Sigmoid colon (tissue), 7 donors: ENCODE data around the gene ADCK1. TPM values are rescaled to one million over a fixed set of nuclear protein-coding genes. Genes with fewer than 3 reads are reported as not detected.
A peak's percentile ranks its signal among the peaks of the same experiment; 100 is the strongest.
"Not testable (repeated sequence)": the region's sequence is repeated elsewhere in the genome, so short reads cannot be mapped to it uniquely, and the experiment has no call there.

ENCODE experiments used
- DNase-seq: peaks from one replicate; pipeline ENCODE4 v3.0.0-alpha.2; 2019
- H3K27ac ChIP-seq, 4 donors: fragments of 200-600 bp; sonication (generic); one replicate each; pipeline ENCODE4 v1.5.1; 2016 to 2019; ENCODE audit warnings: mild to moderate bottlenecking in 1 of 4
- H3K27me3 ChIP-seq, 3 donors: fragments of 200-600 bp; sonication (generic); one replicate each; pipeline ENCODE4 v1.5.1; 2019; ENCODE audit warnings: mild to moderate bottlenecking in 1 of 3
- H3K36me3 ChIP-seq, 4 donors: fragments of 200-600 bp; sonication (generic); one replicate each; pipeline ENCODE4 v1.5.1; 2016 to 2019
- H3K4me1 ChIP-seq, 4 donors: fragments of 200-600 bp; sonication (generic); one replicate each; pipeline ENCODE4 v1.5.1; 2017 to 2019
- H3K4me3 ChIP-seq, 4 donors: fragments of 200-600 bp; sonication (generic); one replicate each; pipeline ENCODE4 v1.5.1; 2017 to 2019; ENCODE audit warnings: mild to moderate bottlenecking in 2 of 4, moderate library complexity in 1 of 4
- H3K9me3 ChIP-seq, 4 donors: fragments of 200-600 bp in 3 of 4; sonication (generic) in 3 of 4; one replicate each; pipeline versions ENCODE4 v1.5.1 to v1.6.1; 2013 to 2019
- CTCF ChIP-seq, 4 experiments: fragments of 450-650 bp in 3 of 4; fragments of 200-600 bp in 1 of 4; IDR thresholded peaks; one replicate each; pipeline ENCODE4 v1.5.1; 2016 to 2019; ENCODE audit warnings: antibody characterized with exemption in 4 of 4, mild to moderate bottlenecking in 3 of 4, moderate library complexity in 2 of 4
- EP300 ChIP-seq, 4 donors: sonication (generic); formaldehyde crosslinking; IDR thresholded peaks; one replicate each; pipeline ENCODE4 v1.6.1; 2017; ENCODE audit warnings: antibody characterized with exemption in 4 of 4
- POLR2A ChIP-seq, 2 donors: fragments of 450-650 bp; IDR thresholded peaks; one replicate each; pipeline ENCODE4 v1.6.1; 2016; ENCODE audit warnings: antibody characterized with exemption in 2 of 2, mild to moderate bottlenecking in 2 of 2, moderate library complexity in 2 of 2
- POLR2AphosphoS5 ChIP-seq, 4 donors: sonication (generic); formaldehyde crosslinking; IDR thresholded peaks; one replicate each; pipeline ENCODE4 v1.6.1; 2017; ENCODE audit warnings: antibody characterized with exemption in 4 of 4
- WGBS, 2 donors: extraction: QIAGEN DNeasy Blood & Tissue Kit; methylation state at CpG; one replicate each; pipeline ENCODE4 v1.1.7; 2013; 5-methylcytosine and 5-hydroxymethylcytosine counted together
- intact Hi-C: fragments of 100-400 bp; cut with DNase I; formaldehyde crosslinking; loops from one replicate; pipeline ENCODE4 v1.15.1; 2023
- polyA plus RNA-seq, 3 donors: library from polyadenylated mRNA; stranded (reverse); fragments of 200-250 nt; gene quantifications; one replicate each; pipeline ENCODE4 v1.2.3, GENCODE V29; 2013
- total RNA-seq, 4 donors: library from RNA; depleted of rRNA; stranded (reverse); fragments of >200 nt; gene quantifications; one replicate each; pipeline ENCODE4 v1.1.0, GENCODE V29; 2016
- donor health status: healthy with polysubstance abuse.
- donor health status: Bipolar disorder and iron deficiency.
- donor health status: healthy.

The ADCK1 gene
- total and polyA plus RNA-seq, 7 donors: 3.5 to 19.4 (median 5.7) TPM

DNA sequence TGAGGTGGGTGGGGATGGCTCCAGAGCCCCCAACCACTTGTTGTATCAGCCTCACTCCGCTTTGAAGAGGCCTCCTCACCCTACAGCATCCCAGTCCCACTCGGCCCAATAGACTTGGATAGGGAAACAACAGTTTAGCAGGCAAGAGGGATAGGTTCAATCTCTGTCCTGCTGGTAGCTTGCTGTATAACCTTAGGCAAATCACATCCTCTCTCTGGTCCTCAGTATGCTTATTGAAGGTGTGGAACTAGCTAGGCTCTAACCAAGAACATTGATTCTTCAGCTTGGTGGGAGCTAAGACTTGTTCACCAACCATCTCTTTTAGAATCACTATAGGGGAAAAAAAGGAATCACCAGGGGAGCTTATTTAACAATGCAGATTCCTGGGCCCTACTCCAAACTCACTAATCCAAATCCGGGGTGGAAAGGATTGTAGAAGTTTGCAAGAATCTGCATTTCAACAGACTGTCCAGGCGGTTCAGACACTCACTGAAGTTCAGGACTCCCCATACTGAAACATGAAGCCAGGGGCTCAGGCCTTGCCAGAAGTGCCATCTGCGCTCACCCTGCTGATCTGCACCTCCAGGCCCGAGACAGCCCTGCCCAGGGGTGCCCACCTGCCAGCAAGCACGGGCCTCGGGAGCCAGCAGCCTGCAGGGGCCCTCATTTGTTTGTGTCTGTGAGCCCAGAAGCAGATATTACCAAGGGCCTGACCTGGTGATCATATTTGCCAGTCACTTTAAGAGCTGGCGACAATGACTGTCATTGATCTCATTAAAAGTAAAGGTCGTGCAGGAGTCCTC, 113.0 kb downstream of the ADCK1 start:
- no peak for TF ChIP-seq POLR2AphosphoS5 (IDR thresholded peaks at IDR 0.05)
- TF ChIP-seq EP300 (IDR thresholded peaks at IDR 0.05): no peak
- TF ChIP-seq POLR2A (IDR thresholded peaks at IDR 0.05): no peak
- no peak for TF ChIP-seq CTCF (IDR thresholded peaks at IDR 0.05)
- H3K27ac ChIP-seq: no peak overlapping the region
- WGBS, 2 donors: 81 to 83% methylated on average over 10 of the region's 10 CpGs
- DNase-seq: peak; percentile 33
- H3K27me3 ChIP-seq: no peaks in the 10 kb centered on the region
- H3K4me1 ChIP-seq: no peaks in the 10 kb centered on the region
- no peak overlapping the region for H3K4me3 ChIP-seq
- no peaks in the 10 kb centered on the region for H3K9me3 ChIP-seq
- intact Hi-C loops: no loop called here
- peaks cover 0 to 2% (median 0%) of the 10 kb centered on the region in 4 donors for H3K36me3 ChIP-seq

DNA sequence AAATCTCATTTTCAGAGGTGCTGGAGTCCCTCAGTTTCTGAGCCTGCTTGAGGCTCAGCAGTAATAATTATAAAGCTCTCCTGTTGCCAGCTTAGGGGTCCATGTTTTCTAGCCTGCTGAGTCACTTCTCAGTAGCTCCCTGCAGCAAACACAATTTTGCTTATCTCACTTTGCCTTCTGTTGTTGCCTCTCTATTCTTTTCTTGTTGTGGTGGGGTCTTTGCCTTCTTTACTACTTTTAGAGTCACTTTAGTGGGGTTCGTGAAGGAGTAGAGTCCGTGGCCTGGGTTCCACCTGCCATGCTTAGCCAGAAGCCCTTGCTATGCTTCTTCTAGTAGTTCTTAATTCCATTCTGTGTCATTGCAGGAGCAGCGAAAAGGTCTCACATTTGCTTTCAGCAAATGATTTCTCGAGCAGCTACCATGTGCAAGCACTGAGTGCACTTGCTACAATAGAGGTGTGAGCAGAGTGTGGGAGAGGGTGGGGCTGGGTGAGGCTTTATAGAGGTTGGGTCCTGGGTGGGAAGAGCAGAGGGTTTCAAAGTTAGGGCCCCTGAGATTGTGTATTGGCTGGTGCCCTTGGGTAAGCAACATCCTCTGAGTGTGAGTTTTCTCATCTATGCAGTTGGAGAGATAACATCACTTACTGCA, 114.3 kb downstream of the ADCK1 start:
- no peak for TF ChIP-seq CTCF (IDR thresholded peaks at IDR 0.05)
- no peak for TF ChIP-seq POLR2A (IDR thresholded peaks at IDR 0.05)
- TF ChIP-seq POLR2AphosphoS5 (IDR thresholded peaks at IDR 0.05): no peak
- TF ChIP-seq EP300 (IDR thresholded peaks at IDR 0.05): no peak
- H3K36me3 ChIP-seq: no peaks in the 10 kb centered on the region
- intact Hi-C loops: no loop called here
- no peaks in the 10 kb centered on the region for H3K27me3 ChIP-seq
- 94% methylated on average over 4 of the region's 4 CpGs for WGBS, 2 donors
- no peak overlapping the region for H3K4me3 ChIP-seq
- H3K27ac ChIP-seq: no peak overlapping the region
- H3K9me3 ChIP-seq: no peaks in the 10 kb centered on the region
- DNase-seq: no peak
- H3K4me1 ChIP-seq: no peaks in the 10 kb centered on the region

- H3K36me3 ChIP-seq, intact Hi-C loops, H3K27me3 ChIP-seq, H3K27ac ChIP-seq, H3K4me1 ChIP-seq, H3K9me3 ChIP-seq, H3K4me3 ChIP-seq, DNase-seq: not testable (repeated sequence)
- WGBS, 2 donors: 70 to 83% methylated on average over 2 of the region's 2 CpGs
These were observed 115.5 kb downstream of the ADCK1 start for GRCh38 chr14:77915390-77915789.

DNA sequence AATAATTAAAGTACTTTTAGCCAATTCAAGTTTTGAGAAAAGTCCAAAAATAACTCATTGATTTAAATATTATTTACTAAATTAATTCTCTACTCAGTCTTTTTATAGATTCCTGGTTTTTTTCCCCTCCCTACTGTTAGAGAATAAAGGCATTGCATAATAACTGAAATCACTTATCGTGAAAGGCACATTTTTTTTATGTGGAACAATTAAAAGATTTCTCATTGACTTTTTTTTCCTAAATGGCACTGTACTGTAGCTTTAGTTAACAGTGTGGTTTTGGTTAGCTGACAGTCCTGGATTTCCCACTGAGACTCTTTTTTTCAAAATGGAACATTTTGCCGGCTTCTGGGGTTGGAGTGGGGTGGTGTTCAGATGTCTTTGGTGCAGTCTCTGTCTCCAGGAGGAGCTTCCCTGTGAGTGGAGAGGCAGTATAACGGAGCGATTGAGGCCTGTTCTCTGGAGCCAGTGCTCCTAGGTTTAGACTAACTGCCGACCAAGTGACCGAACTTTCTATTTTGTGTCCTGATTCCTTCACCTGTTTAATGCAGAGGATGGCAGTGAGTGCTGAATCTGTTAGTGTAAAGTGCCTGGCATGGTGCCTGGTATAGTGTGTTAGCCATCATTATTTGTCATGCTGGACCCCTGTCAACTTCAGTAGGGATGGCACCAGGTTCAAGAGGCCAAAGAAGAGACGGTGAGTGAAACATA, 117.7 kb downstream of the ADCK1 start:
- no peak for TF ChIP-seq POLR2A (IDR thresholded peaks at IDR 0.05)
- no peak for TF ChIP-seq POLR2AphosphoS5 (IDR thresholded peaks at IDR 0.05)
- no peak for TF ChIP-seq CTCF (IDR thresholded peaks at IDR 0.05)
- no peak for TF ChIP-seq EP300 (IDR thresholded peaks at IDR 0.05)
- no peaks in the 10 kb centered on the region for H3K4me1 ChIP-seq
- intact Hi-C loops: no loop called here
- WGBS, 2 donors: 88 to 93% methylated on average over 7 of the region's 7 CpGs
- no peaks in the 10 kb centered on the region for H3K27me3 ChIP-seq
- no peak overlapping the region for H3K4me3 ChIP-seq
- H3K27ac ChIP-seq: no peak overlapping the region
- no peaks in the 10 kb centered on the region for H3K36me3 ChIP-seq
- DNase-seq: no peak
- no peaks in the 10 kb centered on the region for H3K9me3 ChIP-seq

- Histone ChIP-seq H3K4me1 (no peaks in the 10 kb centered on the region), H3K36me3 (no peaks in the 10 kb centered on the region), H3K27ac (no peak overlapping the region), H3K4me3 (no peak overlapping the region), H3K27me3 (no peaks in the 10 kb centered on the region), H3K9me3 (no peaks in the 10 kb centered on the region)
- TF ChIP-seq POLR2AphosphoS5 (IDR thresholded peaks at IDR 0.05): no peak
- no peak for TF ChIP-seq CTCF (IDR thresholded peaks at IDR 0.05)
- TF ChIP-seq EP300 (IDR thresholded peaks at IDR 0.05): no peak
- intact Hi-C loops: no loop called here
- 74 to 80% methylated on average over 2 of the region's 2 CpGs for WGBS, 2 donors
- no peak for DNase-seq
These were observed 118.5 kb downstream of the ADCK1 start for GRCh38 chr14:77918448-77918847.
